T-helper 1 cell treated with Interleukin-12 subunit alpha and Interleukin-12 subunit beta and Interleukin-4 antibody, amounts not matched to agents 30 ng/mL and 1 ng/mL, for 36 hours (primary cell): ENCODE data around the gene RHCE. TPM values are rescaled to one million over a fixed set of nuclear protein-coding genes. Genes with fewer than 3 reads are reported as not detected.
"Not testable (repeated sequence)": the region's sequence is repeated elsewhere in the genome, so short reads cannot be mapped to it uniquely, and the experiment has no call there.

Source experiments
- intact Hi-C: fragments of 100-400 bp; cut with micrococcal nuclease; formaldehyde crosslinking; loops from one replicate; pipeline ENCODE4 v1.15.1; 2024
- total RNA-seq: library from RNA; stranded (reverse); gene quantifications from 2 replicates; pipeline ENCODE4 v1.2.3, GENCODE V29; 2022

Gene RHCE
- total RNA-seq, 1 donor from 2014 or later = 0.22 TPM

DNA sequence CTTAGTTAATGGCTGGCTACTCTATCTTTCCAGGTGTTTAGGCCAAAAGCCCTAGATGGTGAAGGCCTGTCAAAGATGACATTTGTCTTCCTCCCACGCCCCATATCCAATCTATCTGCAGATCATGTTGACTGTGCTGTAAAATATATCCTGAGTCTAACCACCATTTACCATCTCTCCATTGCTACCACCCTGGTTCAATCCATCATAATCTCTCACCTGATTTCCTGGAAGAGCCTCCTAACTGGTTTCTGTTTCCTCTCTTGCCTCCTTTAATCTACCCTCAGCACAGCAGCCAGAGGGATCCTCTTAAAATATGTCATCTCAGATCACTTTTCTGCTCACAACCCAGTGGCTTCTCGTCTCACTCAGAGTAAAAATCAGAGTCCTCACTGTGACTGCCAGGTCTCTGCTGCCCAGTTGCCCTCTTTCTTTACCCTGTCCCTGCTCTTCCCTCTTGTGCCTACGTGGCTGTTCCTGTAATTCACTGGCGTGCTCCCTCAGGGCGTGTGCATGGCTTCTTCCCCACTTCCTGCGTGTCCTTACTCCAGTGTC, 64.7 kb downstream of the RHCE start:
- intact Hi-C loops = no loop called here

DNA sequence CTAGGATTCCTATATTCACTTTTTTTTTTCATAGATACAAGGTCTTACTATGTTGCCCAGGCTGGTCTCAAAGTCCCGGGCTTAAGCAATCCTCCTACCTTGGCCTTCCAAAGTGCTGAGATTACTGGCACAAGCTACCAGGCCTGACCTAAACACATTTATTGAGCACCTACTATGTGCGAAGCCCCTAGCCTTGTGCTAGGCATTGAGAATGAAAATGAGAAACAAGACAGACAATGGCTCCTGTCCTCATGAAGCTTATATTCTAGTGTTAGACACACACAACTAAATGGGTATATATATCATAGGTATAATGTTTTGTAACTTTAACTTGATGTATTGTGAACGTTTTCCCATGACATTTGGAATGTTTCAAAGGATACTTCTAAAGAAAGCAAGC, 71.0 kb downstream of the RHCE start:
- intact Hi-C loops = no loop called here

GRCh38 chr1:25347556-25347955, 73.1 kb downstream of the RHCE start:
- intact Hi-C loops = no loop called here

- intact Hi-C loops = no loop called here
Observed at GRCh38 chr1:25343872-25344271, 76.8 kb downstream of the RHCE start.

GRCh38 chr1:25342846-25343245, 77.8 kb downstream of the RHCE start:
- intact Hi-C loops = no loop called here

DNA sequence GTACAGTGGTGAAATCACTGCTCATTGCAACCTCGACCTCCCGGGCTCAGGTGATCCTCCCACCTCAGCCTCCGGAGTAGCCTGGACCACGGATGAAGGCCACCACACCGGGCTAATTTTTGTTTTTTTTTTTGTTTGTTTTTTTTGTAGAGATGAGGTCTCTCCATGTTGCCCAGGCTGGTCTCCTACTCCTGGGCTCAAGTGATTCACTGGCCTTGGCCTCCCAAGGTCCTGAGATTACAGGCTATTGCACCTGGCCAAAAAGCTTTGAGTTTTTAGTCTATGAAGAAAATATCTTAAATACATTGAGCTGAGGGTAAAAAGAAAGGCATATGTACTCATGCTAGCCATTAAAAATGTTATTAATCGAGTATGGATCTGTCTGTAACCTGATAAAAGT, 78.9 kb downstream of the RHCE start:
- intact Hi-C loops = no loop called here

GRCh38 chr1:25338986-25339385, 81.6 kb downstream of the RHCE start:
- intact Hi-C loops = loop anchor here (2.0 to 10.0 kb wide), 6 partner anchors 70 to 773 kb away; partner anchors contain the start of genes MACO1, PDIK1L, STMN1 and SYF2

GRCh38 chr1:25338188-25338981, 82.2 kb downstream of the RHCE start, which contains the start of gene TMEM50A:
TMEM50A (plus strand) TSS chr1:25338334; CDS start chr1:25340487, 2,153 bp downstream.
- intact Hi-C loops = loop anchor here (2.0 to 10.0 kb wide), 6 partner anchors 70 to 774 kb away; partner anchors contain the start of genes MACO1, PDIK1L, STMN1 and SYF2

DNA sequence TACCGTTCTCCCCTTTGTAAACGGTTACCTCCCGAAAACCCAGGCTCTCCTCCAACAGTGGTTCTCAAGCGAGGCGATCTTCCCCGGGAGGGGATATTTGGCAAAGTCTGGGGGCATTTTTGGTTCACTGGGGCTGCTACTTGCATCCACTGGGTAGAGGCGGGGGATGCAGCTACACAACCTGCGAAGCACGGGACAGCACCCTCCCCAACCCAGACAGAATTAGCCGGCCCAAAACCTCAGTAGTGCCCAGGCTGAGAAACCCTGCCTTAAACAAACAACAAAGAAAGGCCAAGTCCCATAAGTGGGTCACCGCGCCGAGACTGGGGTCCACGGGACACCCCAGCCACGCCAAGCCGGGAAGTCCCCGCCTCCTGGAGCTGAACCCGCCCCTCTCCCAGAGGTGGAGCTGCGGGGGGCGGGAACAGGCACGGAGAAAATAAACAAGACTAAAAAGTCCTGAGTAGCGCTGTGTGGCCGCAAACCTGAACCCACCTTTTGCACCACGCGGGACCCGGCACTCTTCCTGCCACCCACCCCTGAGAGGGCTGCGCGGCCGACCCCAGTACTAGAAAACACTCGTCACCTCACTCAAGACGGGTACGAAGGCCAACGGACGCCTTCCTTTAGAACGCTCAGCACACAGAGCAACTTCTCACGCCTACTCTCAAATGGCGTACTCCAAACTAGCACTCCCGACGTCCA, 83.0 kb downstream of the RHCE start:
- intact Hi-C loops = loop anchor here (2.0 to 10.0 kb wide), 6 partner anchors 69 to 775 kb away; partner anchors contain the start of genes MACO1, PDIK1L, STMN1 and SYF2

DNA sequence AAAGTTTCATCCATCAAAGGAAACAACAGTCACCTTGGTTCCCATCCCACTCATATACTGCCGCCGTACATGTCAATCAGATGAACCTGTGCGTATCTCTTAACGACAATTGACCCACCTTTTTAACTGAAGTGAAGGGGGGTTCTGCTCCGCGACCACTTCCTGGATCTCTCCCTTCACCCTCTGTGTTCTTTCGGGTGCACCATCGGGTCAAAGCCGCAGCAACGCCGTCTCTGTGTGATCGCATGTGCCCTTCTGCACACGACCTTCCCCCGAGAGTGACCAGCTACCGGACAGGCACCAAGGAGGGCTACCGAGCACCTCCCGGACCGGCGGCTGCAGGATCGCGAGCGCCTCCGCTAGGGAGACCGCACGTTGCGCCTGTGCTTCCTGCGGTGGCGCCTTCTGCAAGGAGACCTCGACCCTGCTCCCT, 83.7 kb downstream of the RHCE start:
- intact Hi-C loops = loop anchor here (5.0 to 10.0 kb wide), 2 partner anchors 568 to 775 kb away; partner anchors contain the start of genes PDIK1L and STMN1

DNA sequence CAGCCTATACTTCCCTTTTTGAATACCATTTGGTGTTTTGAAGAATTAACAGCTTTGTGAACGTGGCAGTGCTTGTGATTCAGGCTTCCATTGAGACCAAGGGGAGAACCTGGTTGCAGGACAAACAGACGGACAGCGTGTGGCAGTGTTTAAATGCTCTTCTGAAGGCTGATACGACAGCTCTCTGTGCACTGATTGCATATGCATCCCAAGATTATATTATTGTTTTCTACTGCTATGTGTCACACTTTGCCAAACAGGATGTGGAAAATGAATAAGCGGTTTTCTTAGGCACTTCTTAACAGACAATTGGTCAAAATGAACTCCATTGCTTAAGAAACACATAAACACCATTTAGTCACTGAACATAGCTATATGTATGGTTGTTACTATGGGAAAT, 90.7 kb downstream of the RHCE start:
- intact Hi-C loops = loop anchor here (10.0 kb wide), 1 partner anchor 575 kb away; the partner anchor contains the start of gene STMN1

- intact Hi-C loops = not testable (repeated sequence)
Observed at GRCh38 chr1:25329336-25329735, 91.3 kb downstream of the RHCE start.

- intact Hi-C loops = not testable (repeated sequence)
Observed at GRCh38 chr1:25328791-25329185, 91.8 kb downstream of the RHCE start.

DNA sequence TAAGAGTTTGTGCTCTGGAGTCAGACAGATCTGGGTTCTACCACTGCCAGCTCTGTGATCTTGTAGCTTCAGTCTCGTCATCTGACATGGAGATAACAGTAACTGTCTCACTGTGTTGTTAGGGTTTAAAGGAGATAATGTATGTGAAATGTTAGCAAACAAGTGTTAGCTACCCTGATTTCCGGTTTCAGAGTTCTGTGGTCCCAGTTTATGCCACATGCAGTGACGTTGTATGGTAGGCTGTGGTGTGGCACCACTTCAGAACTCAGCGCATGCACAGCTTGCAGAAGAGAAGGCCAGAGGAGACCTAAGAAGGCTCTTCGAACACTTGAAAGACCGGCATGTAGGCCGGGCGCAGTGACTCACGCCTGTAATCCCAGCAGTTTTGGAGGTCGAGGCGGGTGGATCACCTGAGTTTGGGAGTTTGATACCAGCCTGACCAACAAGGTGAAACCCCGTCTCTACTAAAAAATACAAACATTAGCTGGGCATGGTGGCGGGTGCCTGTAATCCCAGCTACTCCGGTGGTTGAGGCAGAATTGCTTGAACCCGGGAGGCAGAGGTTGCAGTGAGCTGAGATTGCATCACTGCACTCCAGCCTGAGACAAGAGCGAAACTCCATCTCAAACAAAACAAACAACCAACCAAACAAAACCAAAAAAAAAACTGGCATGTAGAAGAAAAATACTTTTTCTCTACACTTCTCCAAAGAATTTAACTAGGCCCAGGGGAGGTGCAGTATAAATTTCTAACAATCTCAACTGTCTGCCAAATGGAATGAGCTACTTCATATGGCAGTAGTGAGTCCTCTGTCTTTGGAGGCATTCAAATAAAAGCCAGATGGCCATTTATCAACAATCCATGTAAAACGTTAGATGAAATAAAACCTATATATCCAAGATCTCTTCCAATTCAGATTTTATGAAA, 92.5 kb downstream of the RHCE start:
- intact Hi-C loops = not testable (repeated sequence)

DNA sequence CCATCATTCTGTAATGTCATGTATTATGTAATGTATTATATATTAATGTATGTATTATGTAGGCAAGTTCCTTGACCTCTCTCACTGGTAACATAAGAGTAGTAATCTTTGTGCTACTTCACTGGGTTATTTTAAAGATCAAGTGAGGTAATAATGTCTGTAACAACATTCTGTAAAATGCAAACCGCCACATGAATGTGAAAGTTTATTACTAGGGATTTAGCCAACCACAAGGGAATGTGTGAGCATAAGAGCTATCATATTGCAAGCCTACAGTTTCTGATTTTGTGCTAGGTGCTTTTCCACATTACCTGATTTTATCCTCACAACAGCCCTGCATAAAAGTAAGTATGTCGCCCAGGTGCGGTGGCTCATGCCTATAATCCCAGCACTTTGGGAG, 96.2 kb downstream of the RHCE start:
- intact Hi-C loops = not testable (repeated sequence)

GRCh38 chr1:25322127-25322526, 98.5 kb downstream of the RHCE start:
- intact Hi-C loops = not testable (repeated sequence)

GRCh38 chr1:25320314-25320938, 100.2 kb downstream of the RHCE start:
- intact Hi-C loops = not testable (repeated sequence)

DNA sequence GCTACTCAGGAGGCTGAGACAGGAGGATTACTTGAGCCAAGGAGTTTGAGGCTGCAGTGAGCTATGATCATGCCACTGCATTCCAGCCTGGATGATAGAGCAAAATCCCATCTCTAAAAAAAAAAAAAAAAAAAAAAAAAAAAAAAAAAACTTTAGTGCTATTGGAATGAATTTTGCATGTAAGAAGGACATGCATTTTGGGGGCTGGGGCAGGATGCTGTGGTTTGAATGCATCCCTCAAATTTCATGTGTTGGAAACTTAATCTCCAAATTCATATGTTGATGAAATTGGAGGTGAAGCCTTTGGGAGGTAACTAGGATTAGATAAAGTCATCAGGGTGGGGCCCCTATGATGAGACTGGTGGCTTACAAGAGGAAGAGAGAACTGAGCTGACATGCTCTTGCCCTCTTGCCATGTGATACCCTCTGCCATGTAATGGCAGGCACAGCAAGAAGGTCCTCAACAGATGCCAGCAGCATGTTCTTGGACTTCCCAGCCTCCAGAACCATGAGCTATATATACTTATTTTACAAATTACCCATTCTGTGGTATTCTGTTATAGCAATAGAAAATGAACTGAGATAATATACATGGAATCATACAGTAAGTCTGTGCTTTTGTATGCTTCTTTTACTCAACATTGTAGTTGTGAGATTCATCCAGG, 107.7 kb downstream of the RHCE start:
- intact Hi-C loops = not testable (repeated sequence)
